ENCODE results near the gene TBC1D1. TPM values are rescaled to one million over a fixed set of nuclear protein-coding genes. Genes with fewer than 3 reads are reported as not detected.

Gene TBC1D1
- 10 to 100 TPM; 23.3 to 28.7 TPM for total RNA-seq

DNA sequence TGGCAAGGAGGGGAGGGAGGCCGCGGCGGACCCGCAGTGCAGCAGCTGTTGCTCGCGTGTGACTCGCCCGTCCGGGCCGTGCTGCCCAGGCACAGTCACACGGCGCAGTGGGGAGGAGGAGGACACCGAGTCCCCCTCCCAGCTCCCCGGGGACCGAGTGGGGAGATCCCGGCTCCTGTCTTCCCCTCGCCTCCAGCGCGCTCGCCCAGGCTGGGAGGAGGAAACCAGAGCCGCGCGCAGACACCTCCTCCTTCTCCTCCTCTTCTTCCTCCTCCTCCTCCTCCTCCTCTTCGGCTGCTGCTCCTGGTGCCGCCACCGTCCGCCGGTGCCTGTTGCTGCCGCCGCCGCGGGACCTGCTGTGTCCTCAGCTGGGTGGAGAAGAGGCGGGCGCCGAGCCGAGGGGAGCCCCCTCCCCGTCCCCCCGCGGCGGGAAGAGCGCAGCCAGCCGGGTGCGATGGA, at the start of gene TBC1D1:
Gene TBC1D1, plus strand, starts transcription at position 284 of the 459 bp plus-strand sequence. CDS start 11,012 bp downstream, outside the sequence.
- H3K4me1 ChIP-seq = peaks cover 15% of the 10 kb centered on the region
- TF ChIP-seq CTCF (IDR thresholded peaks at IDR 0.05) (no peak), POLR2A (IDR thresholded peaks at IDR 0.05) (peak in 1 of 3 donors; percentile 32)
- H3K36me3 ChIP-seq (replicated peaks in 1 of 2; ENCODE audit: insufficient read depth in 1 of 2, low read depth in 2 of 2) = no peaks in the 10 kb centered on the region
- H3K9me3 ChIP-seq = no peaks in the 10 kb centered on the region
- DNase-seq (peak; percentile 36 to 49 (median 42)), ATAC-seq (peak; percentile 56)
- WGBS, 2 donors = 0% methylated on average over 19 to 36 of the region's 43 CpGs
- H3K4me3 ChIP-seq = peak within 1 kb of the TSS; percentile 66 to 80
- H3K27ac ChIP-seq = peak within 1 kb of the TSS; percentile 33 to 70 (median 58)
- peaks cover 0 to 3% of the 10 kb centered on the region in 2 donors for H3K27me3 ChIP-seq
- intact Hi-C loops (cut with DNase I) = no loop called here

DNA sequence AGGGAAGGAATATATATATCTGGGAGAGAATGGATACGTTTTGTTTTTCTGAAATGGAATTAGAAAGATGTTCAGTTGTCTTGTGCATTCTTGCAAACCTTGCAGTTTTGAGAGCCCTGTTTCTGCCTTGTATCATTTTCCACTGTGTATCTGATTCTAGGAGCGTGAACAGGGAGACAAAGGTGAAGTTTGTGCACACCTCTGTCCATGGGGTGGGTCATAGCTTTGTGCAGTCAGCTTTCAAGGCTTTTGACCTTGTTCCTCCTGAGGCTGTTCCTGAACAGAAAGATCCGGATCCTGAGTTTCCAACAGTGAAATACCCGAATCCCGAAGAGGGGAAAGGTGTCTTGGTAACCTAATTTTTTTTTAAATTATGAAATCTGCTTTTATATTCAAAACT, 46.7 kb upstream of the TBC1D1 start:
- intact Hi-C loops (cut with DNase I) = no loop called here
- no peaks in the 10 kb centered on the region for H3K4me1 ChIP-seq
- WGBS, 2 donors = 92 to 94% methylated on average over 5 of the region's 5 CpGs
- no peak overlapping the region for H3K27ac ChIP-seq
- ATAC-seq (no peak), DNase-seq (no peak)
- no peaks in the 10 kb centered on the region for H3K27me3 ChIP-seq
- H3K4me3 ChIP-seq = no peak overlapping the region
- TF ChIP-seq POLR2A (IDR thresholded peaks at IDR 0.05) (no peak), CTCF (IDR thresholded peaks at IDR 0.05) (no peak)
- H3K9me3 ChIP-seq = no peaks in the 10 kb centered on the region
- H3K36me3 ChIP-seq (replicated peaks in 1 of 2; ENCODE audit: insufficient read depth in 1 of 2, low read depth in 2 of 2) = peaks cover 0 to 11% of the 10 kb centered on the region in 2 donors

GRCh38 chr4:37845201-37845600, 45.7 kb upstream of the TBC1D1 start:
- DNase-seq (no peak), ATAC-seq (no peak)
- TF ChIP-seq POLR2A (IDR thresholded peaks at IDR 0.05) (no peak), CTCF (IDR thresholded peaks at IDR 0.05) (no peak)
- no peaks in the 10 kb centered on the region for H3K9me3 ChIP-seq
- H3K27me3 ChIP-seq = no peaks in the 10 kb centered on the region
- no peak overlapping the region for H3K4me3 ChIP-seq
- H3K4me1 ChIP-seq = no peaks in the 10 kb centered on the region
- intact Hi-C loops (cut with DNase I) = no loop called here
- H3K27ac ChIP-seq = no peak overlapping the region
- H3K36me3 ChIP-seq (replicated peaks in 1 of 2; ENCODE audit: insufficient read depth in 1 of 2, low read depth in 2 of 2) = peaks cover 0 to 11% of the 10 kb centered on the region in 2 donors
- 90 to 93% methylated on average over 4 of the region's 4 CpGs for WGBS, 2 donors

- 59 to 61% methylated on average over 5 of the region's 5 CpGs for WGBS, 2 donors
- no peak for TF ChIP-seq POLR2A (IDR thresholded peaks at IDR 0.05)
- TF ChIP-seq CTCF (IDR thresholded peaks at IDR 0.05) = no peak
- H3K4me3 ChIP-seq = no peak overlapping the region
- DNase-seq = no peak
- intact Hi-C loops (cut with DNase I) = no loop called here
- no peaks in the 10 kb centered on the region for H3K4me1 ChIP-seq
- H3K27me3 ChIP-seq = no peaks in the 10 kb centered on the region
- H3K27ac ChIP-seq = no peak overlapping the region
- peaks cover 0 to 7% of the 10 kb centered on the region in 2 donors for H3K36me3 ChIP-seq (replicated peaks in 1 of 2; ENCODE audit: insufficient read depth in 1 of 2, low read depth in 2 of 2)
- no peaks in the 10 kb centered on the region for H3K9me3 ChIP-seq
- no peak for ATAC-seq
Measured at GRCh38 chr4:37847311-37847884, 43.5 kb upstream of the TBC1D1 start.

DNA sequence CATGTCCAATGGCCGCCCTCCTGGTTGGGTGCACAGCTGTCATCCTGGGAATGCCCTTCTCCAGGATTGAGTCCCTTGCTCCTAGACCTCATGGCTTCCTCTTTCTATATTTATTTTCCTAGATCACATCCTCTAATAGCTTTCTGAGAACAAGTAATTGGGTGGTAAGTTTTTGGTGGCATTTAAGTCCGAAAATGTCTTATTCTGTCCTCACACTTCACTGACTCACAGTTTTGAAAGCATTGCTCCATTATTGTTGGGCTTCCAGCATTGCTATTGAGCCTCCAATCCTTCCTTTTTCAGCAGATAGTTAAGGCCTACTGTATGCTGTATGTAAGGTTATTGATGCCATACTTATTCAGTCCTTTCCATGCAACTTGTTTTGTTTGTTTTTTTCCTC, 38.5 kb upstream of the TBC1D1 start:
- Histone ChIP-seq H3K4me1 (no peaks in the 10 kb centered on the region), H3K4me3 (no peak overlapping the region), H3K36me3 (replicated peaks in 1 of 2; ENCODE audit: insufficient read depth in 1 of 2, low read depth in 2 of 2) (peaks cover 0 to 6% of the 10 kb centered on the region in 2 donors), H3K9me3 (no peaks in the 10 kb centered on the region), H3K27me3 (no peaks in the 10 kb centered on the region), H3K27ac (no peak overlapping the region)
- DNase-seq = no peak
- intact Hi-C loops (cut with DNase I) = no loop called here
- ATAC-seq = no peak
- WGBS, 2 donors = 78 to 91% methylated on average over 2 of the region's 2 CpGs
- TF ChIP-seq POLR2A (IDR thresholded peaks at IDR 0.05) (no peak), CTCF (IDR thresholded peaks at IDR 0.05) (no peak)

All from body of pancreas (tissue), 4 donors.